Sigmoid colon (tissue), 4 donors: ENCODE results near the gene PAQR7.

Experiments used
- CTCF ChIP-seq, 4 experiments: fragments of 450-650 bp in 3 of 4; fragments of 200-600 bp in 1 of 4; IDR thresholded peaks; one replicate each; pipeline ENCODE4 v1.5.1; 2016 to 2019; ENCODE audit warnings: antibody characterized with exemption in 4 of 4, mild to moderate bottlenecking in 3 of 4, moderate library complexity in 2 of 4
- EP300 ChIP-seq, 4 donors: sonication (generic); formaldehyde crosslinking; IDR thresholded peaks; one replicate each; pipeline ENCODE4 v1.6.1; 2017; ENCODE audit warnings: antibody characterized with exemption in 4 of 4
- POLR2A ChIP-seq, 2 donors: fragments of 450-650 bp; IDR thresholded peaks; one replicate each; pipeline ENCODE4 v1.6.1; 2016; ENCODE audit warnings: antibody characterized with exemption in 2 of 2, mild to moderate bottlenecking in 2 of 2, moderate library complexity in 2 of 2
- POLR2AphosphoS5 ChIP-seq, 4 donors: sonication (generic); formaldehyde crosslinking; IDR thresholded peaks; one replicate each; pipeline ENCODE4 v1.6.1; 2017; ENCODE audit warnings: antibody characterized with exemption in 4 of 4

GRCh38 chr1:25836695-25837094 is 38.8 kb downstream of the PAQR7 start:
- no peak for TF ChIP-seq CTCF (IDR thresholded peaks at IDR 0.05)
- TF ChIP-seq POLR2A (IDR thresholded peaks at IDR 0.05) = no peak
- TF ChIP-seq POLR2AphosphoS5 (IDR thresholded peaks at IDR 0.05) = no peak
- TF ChIP-seq EP300 (IDR thresholded peaks at IDR 0.05) = no peak
